HG02610 (cell line): ENCODE results near the gene PORCN.

Source experiments
- ATAC-seq: cut with Tn5 transposase; IDR thresholded peaks from one replicate; pipeline ENCODE4 v1.9.1; 2021; ENCODE audit warnings: mild to moderate bottlenecking, moderate library complexity; ENCODE audit not compliant: unreplicated experiment

The PORCN gene

DNA sequence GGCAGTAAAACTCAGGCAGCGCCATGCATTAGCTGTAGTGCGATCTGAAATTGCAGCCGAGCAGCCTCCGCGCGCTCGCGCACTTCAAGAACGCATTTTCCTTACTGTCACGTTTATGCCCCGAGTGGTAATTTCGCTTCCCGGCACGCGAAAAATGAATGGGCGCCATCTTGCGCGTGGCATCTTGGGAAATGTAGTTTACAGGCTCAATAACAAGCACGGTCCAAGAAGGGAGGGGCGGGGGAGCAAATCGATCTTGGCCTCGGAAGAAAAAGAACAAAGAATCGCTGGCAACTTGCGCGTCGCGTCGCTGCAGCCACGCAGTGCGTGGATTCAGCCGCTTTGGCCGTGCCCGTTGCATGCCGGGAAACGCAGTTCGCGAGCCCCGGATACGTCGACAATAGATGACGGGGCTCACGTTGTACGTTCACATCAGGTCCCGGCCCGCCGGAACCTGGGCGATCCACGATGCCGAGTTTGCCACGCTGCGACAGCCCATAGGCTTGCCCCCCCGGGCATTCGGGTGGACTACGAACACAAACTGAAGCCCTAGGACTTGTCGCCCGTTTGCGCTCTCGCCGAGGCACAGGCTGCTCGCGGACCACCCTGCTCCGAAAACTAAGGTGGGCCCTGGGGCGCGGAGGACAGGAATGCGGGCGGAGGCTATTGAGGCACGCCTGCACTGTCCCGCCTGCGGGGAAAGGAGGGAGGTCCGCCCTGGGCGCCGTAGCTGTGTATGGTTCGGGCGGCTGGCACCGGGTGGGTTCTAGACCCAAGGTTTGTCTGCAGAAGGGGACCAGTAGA is 32.8 kb upstream of the PORCN start, which contains the start of gene FTSJ1:
TSS of gene FTSJ1 (plus strand) at position 426 of the 804 bp plus-strand sequence. CDS start 1,849 bp downstream, outside the sequence.
- ATAC-seq, result peak; percentile 91

GRCh38 chrX:48476919-48477318 is 31.9 kb upstream of the PORCN start:
- ATAC-seq, result no peak

DNA sequence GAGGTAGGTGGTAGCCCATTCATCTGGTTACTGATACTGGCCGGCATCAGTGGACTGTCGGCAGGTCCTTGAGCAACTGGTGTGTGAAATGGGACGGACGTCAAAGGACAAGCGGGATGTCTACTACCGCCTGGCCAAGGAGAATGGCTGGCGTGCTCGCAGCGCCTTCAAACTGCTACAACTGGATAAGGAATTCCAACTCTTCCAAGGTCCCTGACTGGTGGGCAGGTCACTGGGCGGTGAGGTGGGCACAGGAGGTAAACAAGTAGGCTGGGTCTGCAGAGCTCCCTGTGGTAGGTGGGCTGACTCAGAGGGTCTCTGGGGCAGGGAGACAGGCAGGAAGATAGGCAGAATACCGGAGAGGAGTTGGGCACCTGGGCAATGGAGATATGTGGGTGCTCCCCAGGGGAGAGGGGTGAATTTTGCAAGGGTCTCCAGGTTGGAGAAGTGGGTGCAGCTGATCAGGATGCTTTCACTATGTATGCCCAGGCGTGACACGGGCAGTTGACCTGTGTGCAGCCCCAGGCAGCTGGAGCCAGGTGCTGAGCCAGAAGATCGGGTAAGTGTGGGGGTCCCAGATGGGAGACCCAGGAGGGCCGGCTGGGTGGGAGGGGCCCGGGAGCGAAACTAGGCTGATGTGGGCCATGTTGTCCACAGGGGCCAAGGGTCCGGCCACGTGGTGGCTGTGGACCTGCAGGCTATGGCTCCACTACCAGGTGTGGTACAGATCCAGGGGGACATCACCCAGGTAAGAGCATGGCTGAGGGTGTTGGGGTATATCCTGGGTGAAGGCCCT is 30.6 kb upstream of the PORCN start:
- ATAC-seq, result no peak

- ATAC-seq, result no peak
Measured at GRCh38 chrX:48478806-48479205, 30.0 kb upstream of the PORCN start.

DNA sequence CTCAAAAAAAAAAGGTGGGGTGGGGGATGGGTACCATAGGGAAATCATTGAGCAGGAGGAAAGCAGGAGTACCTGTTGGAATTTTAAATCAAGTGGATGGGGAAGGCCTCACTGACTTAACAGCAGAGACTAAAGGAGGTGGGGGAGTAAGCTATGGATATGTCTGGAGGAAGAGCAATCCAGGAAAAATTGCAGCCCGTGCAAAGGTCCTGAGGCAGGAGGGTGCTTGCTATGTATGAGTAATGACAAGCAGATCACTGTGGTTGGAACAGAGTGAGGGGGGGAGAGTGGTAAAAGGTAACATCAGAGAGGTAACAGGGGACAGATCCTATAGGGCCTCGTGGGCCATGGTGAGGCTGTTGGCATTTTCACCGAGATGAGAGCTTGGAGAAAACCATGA is 28.6 kb upstream of the PORCN start:
- no peak for ATAC-seq

- ATAC-seq, result no peak
Measured at GRCh38 chrX:48480583-48480982, 28.2 kb upstream of the PORCN start.

DNA sequence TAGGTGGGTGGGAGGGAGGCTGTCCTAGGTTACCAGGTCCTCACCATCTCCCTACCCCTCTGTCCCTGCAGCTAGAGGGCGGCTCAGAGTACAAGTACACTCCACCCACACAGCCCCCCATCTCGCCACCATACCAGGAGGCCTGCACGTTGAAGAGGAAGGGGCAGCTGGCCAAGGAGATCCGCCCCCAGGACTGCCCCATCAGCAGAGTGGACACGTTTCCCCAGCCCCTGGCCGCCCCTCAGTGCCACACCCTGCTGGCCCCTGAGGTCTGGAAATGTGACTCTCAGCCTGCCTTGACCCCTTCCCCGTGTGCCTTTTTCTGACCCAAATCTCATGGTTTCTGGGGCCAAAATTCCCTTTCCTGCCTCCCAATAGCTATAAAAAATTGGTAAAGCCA is 26.3 kb upstream of the PORCN start:
- no peak for ATAC-seq

- ATAC-seq, result no peak
Measured at GRCh38 chrX:48487362-48487798, 21.4 kb upstream of the PORCN start.

- ATAC-seq, result no peak
Measured at GRCh38 chrX:48488034-48488433, 20.8 kb upstream of the PORCN start.

DNA sequence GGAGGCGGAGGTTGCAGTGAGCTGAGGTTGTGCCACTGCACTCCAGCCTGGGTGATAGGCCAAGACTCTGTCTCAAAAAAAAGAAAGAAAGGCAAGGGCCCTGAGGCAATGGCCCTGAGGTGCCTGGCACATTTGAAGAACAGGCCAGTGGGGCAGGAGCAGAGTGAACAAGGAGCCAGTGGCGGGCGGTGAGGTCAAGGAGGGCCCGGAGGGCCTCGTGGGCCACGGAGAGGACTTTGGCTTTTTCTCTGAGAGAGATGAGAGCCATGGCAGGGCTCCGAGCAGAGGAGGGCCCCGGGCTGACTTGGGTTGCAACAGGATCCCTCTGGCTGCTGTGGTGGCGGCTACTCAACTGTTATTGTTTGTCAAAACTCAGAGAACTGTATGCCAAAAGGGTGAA is 19.5 kb upstream of the PORCN start:
- no peak for ATAC-seq

GRCh38 chrX:48489892-48490291 is 18.9 kb upstream of the PORCN start:
- no peak for ATAC-seq

DNA sequence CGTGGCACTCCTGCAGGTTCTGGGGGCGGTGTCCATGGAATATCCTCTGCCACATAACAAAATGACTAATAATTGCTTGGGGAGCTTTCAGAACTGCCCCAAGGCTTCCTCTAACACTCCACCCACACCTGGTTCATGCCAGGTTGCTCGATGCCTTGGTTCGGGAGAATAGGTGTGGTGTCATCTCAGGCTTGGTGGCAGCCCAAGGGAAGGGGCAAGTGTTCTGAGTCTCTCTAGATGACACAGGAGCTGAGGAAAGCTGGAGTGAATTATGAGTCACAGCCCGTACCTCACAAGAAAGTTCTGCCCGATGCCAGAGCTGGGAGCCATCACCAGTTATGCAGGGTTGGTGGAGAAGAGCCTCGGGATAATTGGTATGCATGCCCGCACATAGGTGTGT is 18.1 kb upstream of the PORCN start:
- no peak for ATAC-seq

DNA sequence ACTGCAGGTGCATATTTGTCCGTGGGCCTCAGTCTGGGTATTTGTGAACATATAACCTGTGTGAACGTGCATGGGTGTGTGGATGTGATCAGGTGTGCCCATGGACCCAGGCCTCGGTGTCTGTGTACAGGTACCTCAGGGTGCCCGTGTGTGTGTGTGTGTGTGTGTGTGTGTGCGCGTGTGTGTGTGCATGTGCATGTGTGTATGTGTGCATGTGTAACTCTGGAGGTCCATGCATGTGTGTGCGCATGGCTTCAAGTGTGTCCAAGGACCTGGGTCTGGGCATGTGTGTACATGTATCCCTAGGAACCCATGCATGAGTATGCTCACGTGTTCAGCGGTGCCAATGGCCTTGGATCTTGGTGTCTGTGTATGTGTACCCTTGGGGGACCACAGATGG is 17.0 kb upstream of the PORCN start:
- no peak for ATAC-seq

GRCh38 chrX:48492293-48492910 is 16.4 kb upstream of the PORCN start:
- no peak for ATAC-seq

- ATAC-seq, result no peak
Measured at GRCh38 chrX:48493890-48494364, 14.9 kb upstream of the PORCN start.

- ATAC-seq, result no peak
Measured at GRCh38 chrX:48496660-48497059, 12.1 kb upstream of the PORCN start.

DNA sequence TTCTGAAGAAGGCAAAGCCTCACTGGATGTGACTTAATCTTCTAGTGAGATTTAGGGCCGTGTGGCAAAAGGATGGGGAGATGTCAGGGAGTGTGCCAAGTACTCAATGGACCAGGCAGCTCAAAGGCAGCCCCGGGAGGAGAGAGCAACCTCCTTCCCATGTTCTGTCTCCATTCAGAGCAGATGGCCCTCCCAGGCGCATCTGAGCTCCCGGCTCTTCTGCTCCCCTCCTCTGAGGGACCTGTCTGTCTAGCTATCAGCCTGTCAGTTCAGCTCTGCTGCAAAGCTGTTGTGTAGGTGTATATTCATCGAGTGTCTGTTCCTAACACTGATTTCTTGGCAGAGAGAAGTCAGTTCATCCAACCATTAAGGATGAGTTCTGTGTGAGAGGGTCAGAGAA is 10.9 kb upstream of the PORCN start:
- no peak for ATAC-seq

DNA sequence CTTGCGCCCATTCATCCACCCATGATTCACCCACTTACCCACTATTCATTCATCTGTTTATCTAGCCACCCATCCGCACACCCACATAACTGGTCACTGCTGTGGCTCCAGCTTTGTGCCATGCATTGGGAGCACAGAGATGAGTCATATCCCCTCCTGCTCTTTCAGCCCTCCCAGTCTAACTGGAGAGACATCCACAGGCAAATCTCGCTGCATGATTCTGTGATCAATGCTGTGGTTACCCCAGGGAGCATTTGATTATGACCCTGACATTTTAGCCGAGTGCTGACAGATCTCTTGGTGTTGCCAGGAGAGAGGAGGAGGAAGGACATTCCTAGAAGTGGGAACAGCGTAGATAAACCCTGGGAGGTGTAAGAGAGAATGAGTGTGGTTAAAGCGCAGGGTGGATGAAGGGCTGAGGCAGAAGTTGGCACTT is 10.4 kb upstream of the PORCN start:
- ATAC-seq, result no peak

DNA sequence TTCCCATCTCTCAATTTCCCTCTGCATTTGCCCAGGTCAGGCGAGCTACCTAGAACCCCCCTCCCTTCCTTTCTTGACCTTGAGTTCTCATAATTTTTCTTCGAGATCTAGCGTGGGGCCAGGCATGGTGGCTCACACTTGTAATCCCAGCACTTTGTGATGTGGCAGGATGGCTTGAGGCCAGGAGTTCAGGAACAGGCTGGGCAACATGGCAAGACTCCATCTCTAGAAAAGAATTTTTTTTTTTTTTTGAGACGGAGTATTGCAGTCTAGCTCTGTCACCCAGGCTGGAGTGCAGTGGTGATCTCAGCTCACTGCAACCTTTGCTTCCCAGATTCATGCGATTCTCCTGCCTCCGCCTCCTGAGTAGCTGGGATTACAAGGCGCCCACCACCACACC is 4.5 kb upstream of the PORCN start:
- ATAC-seq, result no peak

DNA sequence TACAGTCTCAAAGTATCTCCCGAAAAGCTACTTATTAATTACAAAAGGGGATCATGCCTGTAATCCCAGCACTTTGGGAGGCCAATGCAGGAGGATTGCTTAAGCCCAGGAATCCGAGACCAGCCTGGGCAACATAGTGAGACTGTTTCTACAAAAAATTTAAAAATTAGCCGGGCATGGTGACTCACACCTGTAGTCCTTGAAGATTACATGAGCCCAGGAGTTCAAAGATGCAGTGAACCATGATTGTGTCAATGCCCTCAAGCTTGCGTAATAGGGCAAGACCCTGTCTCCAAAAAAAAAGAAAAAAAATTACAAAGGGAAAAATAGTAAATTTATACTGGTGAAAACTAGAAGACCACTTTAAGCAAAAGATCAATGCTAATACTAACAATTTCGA is 3.3 kb upstream of the PORCN start:
- no peak for ATAC-seq

GRCh38 chrX:48507246-48507645 is 1.5 kb upstream of the PORCN start:
- ATAC-seq, result no peak

GRCh38 chrX:48509245-48509590 is 426 bp downstream of the PORCN start:
- peak; percentile 21 for ATAC-seq
